ENCODE results near the gene ACTN4.

DNA sequence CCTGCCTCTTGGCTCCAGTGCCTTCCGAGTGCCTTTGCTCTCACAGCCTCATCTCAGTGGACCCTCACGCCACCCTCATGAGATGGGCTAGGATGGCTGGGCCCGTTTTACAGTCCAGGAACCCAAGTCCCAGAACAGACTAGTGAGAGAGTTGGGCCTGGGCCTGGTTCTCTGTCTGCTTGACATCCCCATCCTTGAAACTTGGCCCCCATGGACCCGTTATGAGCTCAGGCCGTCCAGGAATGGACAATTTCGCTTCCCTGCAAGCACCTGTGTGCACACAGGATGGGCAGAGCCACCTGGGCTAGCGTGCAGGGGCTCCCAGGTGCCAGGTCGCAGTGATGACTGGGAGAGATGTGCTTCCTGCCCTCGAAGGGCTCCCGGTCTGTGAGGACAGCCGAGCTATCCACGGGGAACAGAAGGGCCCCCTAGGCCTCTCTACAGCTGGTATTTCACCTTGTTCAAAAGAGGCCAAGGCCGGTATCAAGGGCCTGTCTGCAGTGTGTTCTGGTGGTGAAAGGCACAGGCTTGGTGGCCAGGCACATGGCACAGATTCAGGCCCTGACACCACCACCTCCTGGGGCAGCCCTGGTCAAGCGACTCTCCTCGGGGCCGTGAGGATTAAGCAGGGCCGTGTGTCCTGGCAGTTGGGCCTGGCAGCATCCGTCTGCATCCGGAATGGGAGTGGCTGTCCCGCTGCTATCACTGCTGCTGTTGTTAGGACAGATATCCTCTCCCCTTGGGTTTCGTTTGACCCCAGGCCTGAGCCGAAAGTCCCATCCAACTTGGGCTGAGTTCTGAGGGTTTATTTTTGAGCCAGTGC, 58.0 kb downstream of the ACTN4 start:
- no peak for TF ChIP-seq POLR2A (IDR thresholded peaks at IDR 0.05)
- TF ChIP-seq, protein P1, sequence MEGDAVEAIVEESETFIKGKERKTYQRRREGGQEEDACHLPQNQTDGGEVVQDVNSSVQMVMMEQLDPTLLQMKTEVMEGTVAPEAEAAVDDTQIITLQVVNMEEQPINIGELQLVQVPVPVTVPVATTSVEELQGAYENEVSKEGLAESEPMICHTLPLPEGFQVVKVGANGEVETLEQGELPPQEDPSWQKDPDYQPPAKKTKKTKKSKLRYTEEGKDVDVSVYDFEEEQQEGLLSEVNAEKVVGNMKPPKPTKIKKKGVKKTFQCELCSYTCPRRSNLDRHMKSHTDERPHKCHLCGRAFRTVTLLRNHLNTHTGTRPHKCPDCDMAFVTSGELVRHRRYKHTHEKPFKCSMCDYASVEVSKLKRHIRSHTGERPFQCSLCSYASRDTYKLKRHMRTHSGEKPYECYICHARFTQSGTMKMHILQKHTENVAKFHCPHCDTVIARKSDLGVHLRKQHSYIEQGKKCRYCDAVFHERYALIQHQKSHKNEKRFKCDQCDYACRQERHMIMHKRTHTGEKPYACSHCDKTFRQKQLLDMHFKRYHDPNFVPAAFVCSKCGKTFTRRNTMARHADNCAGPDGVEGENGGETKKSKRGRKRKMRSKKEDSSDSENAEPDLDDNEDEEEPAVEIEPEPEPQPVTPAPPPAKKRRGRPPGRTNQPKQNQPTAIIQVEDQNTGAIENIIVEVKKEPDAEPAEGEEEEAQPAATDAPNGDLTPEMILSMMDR (IDR thresholded peaks at IDR 0.05), result no peak
